Measurements from ENCODE around the gene SST.

- TF ChIP-seq FOS (IDR thresholded peaks at IDR 0.05; ENCODE audit: low read depth, low read length) (no peak), CTCF (conservative IDR thresholded peaks at IDR 0.05; ENCODE audit: low read depth, low read length) (no peak), BHLHE40 (IDR thresholded peaks at IDR 0.05; ENCODE audit: low read depth, low read length) (no peak), MAZ (IDR thresholded peaks at IDR 0.05; ENCODE audit: borderline replicate concordance, low read depth, low read length) (no peak), POLR2A (IDR thresholded peaks at IDR 0.05; ENCODE audit: low read depth, low read length) (no peak), CEBPB (IDR thresholded peaks at IDR 0.05; ENCODE audit: low read depth, low read length) (no peak), USF2 (IDR thresholded peaks at IDR 0.05; ENCODE audit: low read depth, low read length) (no peak), SMC3 (IDR thresholded peaks at IDR 0.05; ENCODE audit: low read depth, low read length) (no peak), RAD21 (IDR thresholded peaks at IDR 0.05; ENCODE audit: low read length) (no peak), MXI1 (IDR thresholded peaks at IDR 0.05; ENCODE audit: borderline replicate concordance, low read depth, low read length) (no peak), NFE2L2 (IDR thresholded peaks at IDR 0.05; ENCODE audit: low read depth, low read length) (no peak), ELK1 (IDR thresholded peaks at IDR 0.05; ENCODE audit: borderline replicate concordance, low read depth, low read length) (no peak), RCOR1 (IDR thresholded peaks at IDR 0.05; ENCODE audit: insufficient replicate concordance, low read length) (no peak), MAFK (IDR thresholded peaks at IDR 0.05; ENCODE audit: low read depth, low read length) (no peak)
Observed at GRCh38 chr3:187673012-187673411, 2.8 kb upstream of the SST start.

Data from IMR-90 (cell line).